HG02981 (cell line): Measurements from ENCODE around the gene RAB10.
A peak's percentile ranks its signal among the peaks of the same experiment; 100 is the strongest.
"Not testable (repeated sequence)": the region's sequence is repeated elsewhere in the genome, so short reads cannot be mapped to it uniquely, and the experiment has no call there.

Source experiments
- ATAC-seq: cut with Tn5 transposase; IDR thresholded peaks from one replicate; pipeline ENCODE4 v1.9.1; 2021; ENCODE audit warnings: mild to moderate bottlenecking, moderate library complexity; ENCODE audit not compliant: unreplicated experiment

The RAB10 gene

GRCh38 chr2:26016012-26016705 is 17.7 kb upstream of the RAB10 start:
- no peak for ATAC-seq

- ATAC-seq: not testable (repeated sequence)
Measured at GRCh38 chr2:26016706-26017045, 17.2 kb upstream of the RAB10 start.

GRCh38 chr2:26017464-26018183 is 16.3 kb upstream of the RAB10 start:
- ATAC-seq: no peak

- ATAC-seq: no peak
Measured at GRCh38 chr2:26018184-26019055, 15.5 kb upstream of the RAB10 start.

GRCh38 chr2:26020231-26020640 is 13.6 kb upstream of the RAB10 start:
- ATAC-seq: no peak

GRCh38 chr2:26024260-26024659 is 9.6 kb upstream of the RAB10 start:
- ATAC-seq: no peak

GRCh38 chr2:26025509-26025908 is 8.4 kb upstream of the RAB10 start:
- no peak for ATAC-seq

GRCh38 chr2:26028083-26028482 is 5.8 kb upstream of the RAB10 start:
- ATAC-seq: not testable (repeated sequence)

- not testable (repeated sequence) for ATAC-seq
Measured at GRCh38 chr2:26032586-26033269, 1.2 kb upstream of the RAB10 start.

GRCh38 chr2:26033270-26033817 is 540 bp upstream of the RAB10 start:
- ATAC-seq: peak; percentile 28

- ATAC-seq: no peak
Measured at GRCh38 chr2:26034637-26034992, 731 bp downstream of the RAB10 start.

- ATAC-seq: no peak
Measured at GRCh38 chr2:26035090-26035743, 1.3 kb downstream of the RAB10 start.

GRCh38 chr2:26039603-26040323 is 5.9 kb downstream of the RAB10 start:
- no peak for ATAC-seq

GRCh38 chr2:26043109-26043508 is 9.2 kb downstream of the RAB10 start:
- no peak for ATAC-seq

GRCh38 chr2:26043862-26044696 is 10.2 kb downstream of the RAB10 start:
- ATAC-seq: no peak

GRCh38 chr2:26048791-26049190 is 14.9 kb downstream of the RAB10 start:
- ATAC-seq: no peak

GRCh38 chr2:26049641-26050040 is 15.8 kb downstream of the RAB10 start:
- no peak for ATAC-seq

- ATAC-seq: no peak
Measured at GRCh38 chr2:26052740-26053139, 18.9 kb downstream of the RAB10 start.
